Limb (tissue), 2 donors: Measurements from ENCODE around the gene SORCS2.

Source experiments
- DNase-seq, 2 donors: peaks; one replicate each; pipeline ENCODE4 v3.0.0-alpha.2; 2016; ENCODE audit errors: extremely low spot score in 2 of 2

The SORCS2 gene

GRCh38 chr4:7646384-7647061, 454.2 kb downstream of the SORCS2 start:
- no peak for DNase-seq

GRCh38 chr4:7647186-7647585, 454.8 kb downstream of the SORCS2 start:
- no peak for DNase-seq

GRCh38 chr4:7647600-7648543, 455.5 kb downstream of the SORCS2 start:
- DNase-seq: no peak

- no peak for DNase-seq
Observed at GRCh38 chr4:7648544-7649395, 456.4 kb downstream of the SORCS2 start.

GRCh38 chr4:7649411-7649740, 457.0 kb downstream of the SORCS2 start:
- no peak for DNase-seq

- DNase-seq: no peak
Observed at GRCh38 chr4:7649741-7650531, 457.6 kb downstream of the SORCS2 start.

GRCh38 chr4:7650606-7651385, 458.5 kb downstream of the SORCS2 start:
- no peak for DNase-seq

- DNase-seq: no peak
Observed at GRCh38 chr4:7651461-7651921, 459.2 kb downstream of the SORCS2 start.

GRCh38 chr4:7652006-7652405, 459.7 kb downstream of the SORCS2 start:
- no peak for DNase-seq

- DNase-seq: no peak
Observed at GRCh38 chr4:7652451-7652881, 460.1 kb downstream of the SORCS2 start.

GRCh38 chr4:7652906-7653305, 460.6 kb downstream of the SORCS2 start:
- DNase-seq: no peak

GRCh38 chr4:7653510-7654369, 461.4 kb downstream of the SORCS2 start:
- DNase-seq: no peak

GRCh38 chr4:7654550-7655445, 462.5 kb downstream of the SORCS2 start:
- no peak for DNase-seq

GRCh38 chr4:7655511-7656243, 463.3 kb downstream of the SORCS2 start:
- DNase-seq: no peak

- no peak for DNase-seq
Observed at GRCh38 chr4:7656244-7656800, 464.0 kb downstream of the SORCS2 start.

- DNase-seq: no peak
Observed at GRCh38 chr4:7657545-7658297, 465.4 kb downstream of the SORCS2 start.
